KG1 (cell line): ENCODE results near the gene TTBK1.

Experiments used
- DNase-seq: peaks from one replicate; lab custom pipeline; 2025; lab: John Stamatoyannopoulos, UW

Gene TTBK1

DNA sequence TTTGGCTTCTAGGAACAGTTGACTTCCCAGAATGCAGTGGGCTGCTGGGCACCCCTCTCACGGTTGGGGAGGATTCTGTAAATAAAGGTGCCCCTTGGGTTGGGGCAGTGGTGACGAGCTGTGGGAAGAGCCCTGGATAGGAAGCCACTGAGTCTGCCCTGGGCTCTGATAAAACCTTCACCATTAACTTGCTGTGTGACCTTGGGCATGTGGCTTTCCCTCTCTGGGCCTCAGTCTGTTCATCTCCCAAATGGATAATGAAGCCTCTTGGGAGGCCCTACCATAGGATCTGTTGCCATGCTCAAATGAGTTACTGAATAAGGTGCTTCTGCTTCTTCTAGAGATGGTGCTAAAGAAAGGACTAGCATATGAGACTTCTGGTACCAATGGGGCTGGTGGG, 61.6 kb downstream of the TTBK1 start:
- DNase-seq = no peak

DNA sequence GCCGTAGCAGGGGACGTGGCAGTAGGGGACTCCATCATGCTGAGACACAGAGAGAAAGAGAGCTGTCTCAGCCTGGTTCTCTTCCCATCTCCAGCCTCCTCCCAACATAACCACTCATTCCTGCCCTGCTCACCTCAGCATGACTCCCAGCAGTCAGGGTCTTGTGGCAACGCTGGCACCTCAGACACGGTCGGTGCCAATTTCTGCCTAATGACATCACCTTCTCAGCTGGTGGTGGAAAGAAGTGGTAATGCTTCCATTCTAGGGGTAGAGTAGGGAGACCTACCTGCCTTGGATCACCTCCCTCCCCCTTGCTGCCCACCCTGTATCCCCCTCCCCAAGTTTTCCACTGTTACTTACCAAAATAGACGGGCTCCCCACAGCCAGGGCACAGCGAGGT, 62.8 kb downstream of the TTBK1 start:
- no peak for DNase-seq

DNA sequence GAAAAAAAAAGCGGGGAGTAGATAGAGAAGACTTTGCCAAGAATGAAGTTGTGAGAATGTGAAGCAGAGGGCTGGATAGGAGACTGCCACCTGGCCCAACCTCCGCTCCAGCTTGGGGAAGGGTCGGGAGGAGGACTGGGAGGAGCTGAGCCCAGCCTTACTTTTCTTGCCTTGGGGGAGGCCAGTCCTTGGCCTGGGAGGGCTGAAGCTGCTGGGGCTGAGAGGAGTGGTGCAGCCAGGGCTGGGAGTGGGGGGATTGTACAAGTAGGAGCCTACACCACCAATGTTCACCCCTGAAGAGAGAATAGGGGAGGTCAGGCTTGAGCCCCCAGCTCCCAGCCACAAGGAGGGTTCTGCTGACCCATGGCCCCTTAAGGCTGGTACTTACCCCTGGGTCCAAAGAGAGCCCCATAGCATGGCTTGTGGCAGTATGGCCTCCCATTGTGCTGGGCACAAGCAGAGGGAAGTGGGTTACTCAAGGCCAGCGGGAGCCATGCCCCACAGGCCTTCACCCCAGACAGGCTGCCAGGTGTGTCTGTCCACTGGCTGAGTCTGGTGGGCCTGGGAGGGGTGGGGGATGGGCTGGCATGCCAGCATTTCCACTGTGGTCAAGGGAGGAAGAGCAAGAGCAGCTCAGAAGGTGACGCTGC, 64.3 kb downstream of the TTBK1 start:
- DNase-seq = no peak

DNA sequence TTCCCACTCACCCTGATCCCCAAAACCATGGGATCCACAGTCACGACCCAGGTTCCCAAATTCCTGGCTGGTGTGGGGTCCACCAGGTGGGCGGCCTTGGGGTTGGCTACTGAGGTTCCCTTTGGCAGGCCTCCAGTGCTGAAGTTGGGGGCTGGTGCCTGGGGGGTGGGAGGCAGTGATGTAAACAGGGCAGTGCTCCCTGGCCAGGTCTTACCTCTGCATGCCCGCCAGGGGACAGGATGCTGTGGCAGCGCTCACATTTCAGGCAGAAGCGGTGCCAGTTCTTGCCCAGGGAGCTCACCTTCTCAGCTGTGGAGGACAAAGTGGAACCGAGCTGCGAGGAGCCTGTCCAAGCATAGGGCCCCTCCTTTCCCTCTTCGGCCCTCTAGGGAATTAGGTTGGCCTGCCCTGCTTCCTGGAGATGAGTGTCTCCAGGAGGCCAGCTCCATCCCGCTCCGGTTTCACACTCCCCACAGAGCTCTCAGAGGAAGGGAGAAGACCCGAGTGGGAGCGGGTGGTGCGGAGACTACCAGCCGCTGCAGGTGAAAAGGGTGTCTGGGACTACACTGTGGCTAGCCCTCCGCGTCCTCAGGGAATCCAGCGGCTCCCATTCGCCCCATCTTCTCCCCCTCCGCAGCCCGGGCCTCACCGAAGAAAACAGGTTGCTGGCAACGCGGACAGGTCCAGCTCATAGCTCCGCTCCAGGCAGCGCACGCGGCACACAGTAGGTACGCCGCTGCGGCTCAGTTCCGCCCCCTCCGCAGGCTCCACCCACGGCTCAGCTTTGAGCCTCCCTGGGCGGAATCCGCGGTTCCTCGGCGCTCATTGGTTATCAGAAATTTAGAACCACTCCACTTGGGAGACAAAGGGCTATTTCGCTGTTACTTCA, 65.1 kb downstream of the TTBK1 start, which contains the start of gene CRIP3:
TSS of gene CRIP3 (minus strand) at position 726 of the 889 bp plus-strand sequence. CDS start at position 692, 34 bp downstream.
- DNase-seq = no peak

DNA sequence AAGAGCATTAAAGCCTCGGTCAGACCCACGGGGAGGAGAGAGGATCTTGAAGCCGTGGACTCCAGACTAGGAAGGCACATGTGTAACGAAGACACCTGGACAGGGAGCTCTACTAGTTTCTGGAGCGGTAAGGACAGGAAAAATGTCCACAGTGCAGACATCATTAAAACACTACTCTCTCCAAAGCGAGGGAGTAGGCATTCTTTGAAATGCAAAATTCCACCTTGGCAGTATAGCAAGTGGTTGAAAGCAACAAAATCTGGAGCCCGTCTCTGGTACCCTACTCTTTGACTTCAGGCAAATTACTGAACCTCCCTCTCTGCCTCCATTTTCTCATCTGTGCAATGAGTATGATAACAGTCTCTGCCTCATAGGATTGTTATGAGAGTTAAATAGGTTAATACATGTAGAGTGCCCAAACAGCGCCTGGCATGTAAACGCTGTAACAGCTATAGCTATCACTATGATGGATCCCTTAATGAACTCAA, 65.8 kb downstream of the TTBK1 start:
- no peak for DNase-seq

DNA sequence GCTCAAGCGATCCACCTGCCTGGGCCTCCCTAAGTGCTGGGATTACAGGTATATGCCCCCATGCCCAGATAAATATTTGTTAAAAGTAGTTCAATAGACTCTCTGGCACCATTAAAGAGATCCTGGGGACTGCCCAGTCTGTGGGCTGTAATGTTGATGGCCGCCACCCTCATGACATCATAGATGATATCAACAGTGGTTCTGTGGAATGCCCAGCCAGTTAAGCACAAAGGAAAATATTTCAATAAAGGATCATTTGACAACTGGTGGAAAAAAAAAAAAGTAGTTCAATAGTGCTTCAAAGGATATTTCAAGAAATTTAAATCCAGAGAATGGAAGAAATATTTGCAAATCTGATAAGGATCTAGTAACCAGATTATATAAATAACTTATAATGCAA, 66.9 kb downstream of the TTBK1 start:
- no peak for DNase-seq

DNA sequence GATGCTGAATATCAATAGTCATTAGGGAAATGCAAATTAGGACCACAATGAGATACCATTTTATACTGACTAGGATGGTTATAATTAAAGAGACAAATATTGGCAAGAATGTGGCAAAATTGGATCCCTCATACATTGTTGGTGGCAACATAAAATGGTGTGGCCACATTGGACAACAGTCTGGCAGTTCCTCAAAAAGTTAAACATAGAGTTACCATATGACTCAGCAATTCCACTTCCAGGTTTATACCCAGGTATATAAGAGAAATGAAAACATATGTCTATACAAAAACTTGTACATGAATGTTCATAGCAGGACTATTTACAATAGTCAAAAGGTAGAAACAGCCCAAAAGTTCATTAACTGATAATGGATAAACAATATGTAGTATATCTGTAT, 67.3 kb downstream of the TTBK1 start:
- DNase-seq = no peak

DNA sequence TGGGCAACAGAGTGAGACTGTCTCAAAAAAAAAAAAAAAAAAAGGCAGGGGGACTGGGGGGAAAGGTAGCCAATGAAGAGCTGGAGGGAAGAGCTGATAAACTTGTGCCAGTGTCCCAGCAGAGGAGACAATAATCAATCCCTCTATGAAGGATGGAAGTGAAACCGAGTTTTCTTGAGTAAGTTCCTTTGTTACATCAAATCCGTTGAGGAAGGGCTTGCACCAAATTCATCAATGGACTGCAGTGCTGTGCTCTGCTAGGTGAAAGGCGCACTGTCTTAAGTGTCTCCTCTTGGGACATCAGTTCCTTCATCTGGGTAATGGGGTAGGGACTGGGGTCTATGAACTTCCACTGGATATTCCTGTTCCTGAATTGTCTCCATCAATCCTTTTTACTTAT, 68.4 kb downstream of the TTBK1 start:
- no peak for DNase-seq

DNA sequence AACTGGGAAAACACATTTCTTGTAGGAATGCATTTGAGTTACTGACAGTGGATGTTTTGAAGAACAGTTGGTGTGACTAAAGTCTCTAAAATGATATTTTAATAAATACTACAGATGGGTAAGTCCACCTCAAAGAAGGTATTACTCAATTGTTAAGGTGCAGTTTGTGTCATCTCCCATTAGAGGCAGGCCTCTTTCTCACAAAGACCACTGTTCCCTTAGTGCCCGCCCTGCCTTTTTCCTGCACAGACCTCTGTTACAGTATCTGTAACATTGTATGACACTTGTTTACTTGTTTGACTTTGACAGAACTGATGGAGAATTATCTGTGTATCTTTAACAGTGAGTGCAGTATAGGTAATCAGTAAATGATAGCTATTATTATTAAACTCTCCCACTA, 70.5 kb downstream of the TTBK1 start:
- DNase-seq = no peak

DNA sequence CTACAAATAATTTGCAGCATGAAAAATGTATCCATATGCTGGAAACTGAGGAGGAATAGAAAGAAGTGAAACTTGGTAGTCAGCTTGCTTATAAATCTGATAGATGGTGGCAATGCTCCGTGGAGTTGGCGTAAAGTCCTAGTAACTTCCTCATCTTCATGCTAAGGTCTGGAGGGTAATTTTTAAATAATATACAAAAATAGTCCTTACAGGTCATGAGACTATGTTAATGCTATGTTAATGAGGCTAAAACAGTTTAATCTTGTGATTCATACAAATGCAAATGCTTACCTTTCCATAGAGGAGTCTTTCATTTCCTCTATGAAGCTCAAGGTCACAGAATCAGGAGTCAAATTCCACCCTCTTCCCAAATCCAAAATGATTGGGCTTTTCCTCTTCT, 74.7 kb downstream of the TTBK1 start:
- no peak for DNase-seq

DNA sequence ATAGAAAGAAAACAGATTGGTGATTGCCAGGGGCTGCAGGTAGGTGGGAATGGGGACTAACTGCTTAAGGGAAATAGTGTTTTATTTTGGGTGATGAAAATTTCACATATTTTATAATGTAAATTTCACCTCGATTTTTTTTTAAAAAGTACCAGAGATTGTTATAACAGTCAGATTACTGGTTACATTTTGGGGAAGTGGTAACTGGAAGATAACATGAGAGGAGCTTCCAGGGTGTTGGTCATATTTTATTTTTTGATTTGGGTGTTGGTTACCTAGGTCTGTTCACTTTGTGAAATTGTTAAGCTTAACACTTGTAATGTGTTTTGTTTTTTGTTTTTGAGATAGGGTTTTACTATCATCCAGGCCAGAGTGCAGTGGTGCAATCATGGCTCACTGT, 82.6 kb downstream of the TTBK1 start:
- DNase-seq = no peak

DNA sequence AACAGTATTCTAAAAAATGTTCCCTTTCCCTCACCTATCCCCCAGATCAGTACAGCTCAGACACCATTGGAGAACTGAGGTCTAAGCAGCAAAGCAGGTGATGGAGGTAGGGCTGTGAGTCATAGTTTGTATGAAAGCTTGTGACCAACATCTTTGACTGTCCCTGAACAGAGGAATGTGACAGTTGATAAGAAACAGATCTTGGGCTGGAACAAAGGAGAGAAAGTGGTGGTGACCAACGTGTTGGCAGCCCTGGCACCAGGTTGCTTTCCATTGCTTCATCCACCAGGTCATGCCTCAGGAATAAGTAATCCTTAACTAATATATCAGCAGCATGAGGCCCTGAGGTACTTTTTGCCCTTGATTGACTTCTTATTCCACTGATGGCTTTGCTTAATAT, 85.2 kb downstream of the TTBK1 start:
- no peak for DNase-seq

DNA sequence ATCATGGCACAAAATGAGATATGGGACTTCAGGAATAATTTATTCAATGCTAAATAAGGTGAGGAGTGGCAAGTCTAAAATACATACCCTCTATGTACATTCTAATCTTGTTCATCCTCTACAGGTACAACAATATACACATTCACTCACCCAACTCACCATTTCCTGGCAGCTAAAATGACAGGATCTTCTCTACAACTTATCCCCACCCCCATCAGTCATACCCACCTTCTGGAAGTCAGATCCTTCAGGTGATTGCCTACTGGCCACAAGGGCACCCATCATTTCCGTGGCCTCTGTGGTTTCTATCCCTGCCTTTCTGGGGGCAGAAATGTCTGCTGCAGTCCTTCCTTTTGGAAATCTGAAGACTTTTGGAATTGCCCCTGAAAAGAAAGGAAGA, 88.2 kb downstream of the TTBK1 start:
- no peak for DNase-seq

DNA sequence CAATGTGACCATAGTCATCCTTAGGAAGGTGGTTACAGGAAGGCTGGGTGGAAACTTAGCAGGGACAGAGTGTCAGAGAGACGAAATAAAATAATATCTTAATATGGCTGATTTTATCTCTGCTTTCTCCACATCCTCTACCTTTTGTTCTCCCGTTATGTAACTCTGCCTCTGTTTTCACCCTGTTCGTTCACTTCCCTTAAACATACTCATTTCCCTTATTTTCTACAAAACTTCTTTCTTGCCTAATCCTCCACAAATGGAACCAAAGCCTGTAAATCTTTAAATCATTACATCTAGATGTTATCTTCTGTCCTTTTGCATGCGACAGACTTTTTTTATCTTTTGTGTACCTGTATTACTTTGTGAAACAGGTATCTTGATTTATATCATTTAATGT, 88.6 kb downstream of the TTBK1 start:
- no peak for DNase-seq

DNA sequence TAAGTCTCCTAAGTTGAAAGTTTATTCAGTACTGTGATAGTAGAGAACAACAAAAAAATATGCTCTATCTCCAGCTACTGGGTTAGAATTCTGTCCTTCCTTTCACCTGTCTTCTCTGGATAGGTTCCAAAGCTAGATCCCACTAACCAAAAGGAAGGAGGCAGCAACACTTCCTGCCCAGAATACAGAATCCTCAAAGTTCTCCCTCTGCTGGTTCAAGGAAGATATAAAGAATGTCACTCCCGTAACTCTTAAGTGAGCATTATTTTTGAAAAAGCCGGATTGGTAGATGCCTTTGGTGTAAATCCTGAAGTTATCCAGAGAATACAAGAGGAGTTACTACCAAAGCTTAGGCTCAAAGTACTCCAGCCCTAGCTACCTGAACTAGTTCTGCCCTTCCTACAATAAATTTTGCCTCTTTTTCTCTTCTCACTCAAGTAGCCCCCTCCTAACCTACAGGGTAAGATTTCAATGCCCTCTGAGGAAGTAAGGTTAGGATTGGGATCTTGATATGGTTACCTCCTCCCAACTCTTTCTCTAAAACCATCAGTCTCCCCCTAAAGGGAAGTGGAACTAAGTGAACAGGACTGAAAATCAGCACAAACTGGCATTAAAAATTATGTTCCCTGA, 91.3 kb downstream of the TTBK1 start:
- no peak for DNase-seq

DNA sequence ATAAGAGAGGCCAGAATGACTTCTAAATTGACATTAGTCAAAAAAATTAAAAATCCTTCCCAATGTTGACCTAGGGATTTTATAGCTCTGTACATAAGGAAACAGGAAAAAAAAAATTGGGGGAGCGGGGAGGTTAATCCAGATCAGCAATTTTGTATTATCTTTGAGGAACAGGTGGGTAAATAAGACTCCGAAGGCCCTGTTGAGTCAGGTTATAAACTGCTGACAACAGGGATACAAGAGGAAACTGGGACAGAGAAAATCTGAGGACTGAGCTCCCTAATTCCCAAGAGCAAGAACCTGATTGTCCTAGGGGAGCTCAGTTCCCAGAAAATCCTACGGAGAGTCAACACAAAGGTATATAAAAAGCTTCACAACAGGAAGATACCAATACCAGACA, 92.2 kb downstream of the TTBK1 start:
- no peak for DNase-seq

DNA sequence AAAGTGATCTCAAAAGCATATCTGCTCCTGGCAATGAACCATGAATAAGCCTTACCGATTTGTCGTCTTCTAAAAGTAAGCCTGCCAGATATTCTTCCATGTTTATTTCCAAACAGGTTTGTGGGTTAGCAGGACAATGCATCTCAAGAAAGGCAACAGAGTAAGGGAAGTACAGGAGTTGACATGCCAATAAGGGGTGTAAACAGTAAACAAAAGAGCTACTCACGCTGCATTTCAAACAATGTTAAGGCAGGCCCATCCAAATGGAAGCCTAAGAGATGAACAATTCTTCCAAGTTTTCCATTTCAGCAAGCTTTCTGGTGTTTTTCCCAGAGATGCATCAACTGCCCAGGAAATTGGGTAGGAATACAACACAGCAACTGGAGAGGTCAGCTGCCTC, 93.1 kb downstream of the TTBK1 start:
- no peak for DNase-seq
